ENCODE results near the gene TENT4A.
A peak's percentile ranks its signal among the peaks of the same experiment; 100 is the strongest.

TENT4A gene

GRCh38 chr5:6700685-6701355 lies 12.4 kb upstream of the TENT4A start:
- DNase-seq: no peak

GRCh38 chr5:6701491-6701890 lies 11.7 kb upstream of the TENT4A start:
- no peak for DNase-seq

GRCh38 chr5:6702633-6703032 lies 10.6 kb upstream of the TENT4A start:
- no peak for DNase-seq

GRCh38 chr5:6703806-6704205 lies 9.4 kb upstream of the TENT4A start:
- no peak for DNase-seq

- no peak for DNase-seq
Measured at GRCh38 chr5:6704361-6704851, 8.8 kb upstream of the TENT4A start.

- DNase-seq: no peak
Measured at GRCh38 chr5:6705088-6705487, 8.1 kb upstream of the TENT4A start.

GRCh38 chr5:6705959-6706358 lies 7.3 kb upstream of the TENT4A start:
- no peak for DNase-seq

- DNase-seq: no peak
Measured at GRCh38 chr5:6707852-6708251, 5.4 kb upstream of the TENT4A start.

GRCh38 chr5:6708814-6709213 lies 4.4 kb upstream of the TENT4A start:
- no peak for DNase-seq

GRCh38 chr5:6710070-6710469 lies 3.2 kb upstream of the TENT4A start:
- DNase-seq: peak; percentile 4

- DNase-seq: peak; percentile 3
Measured at GRCh38 chr5:6710551-6711318, 2.5 kb upstream of the TENT4A start.

- DNase-seq: no peak
Measured at GRCh38 chr5:6711409-6712141, 1.7 kb upstream of the TENT4A start.

GRCh38 chr5:6712142-6712576 lies 1.1 kb upstream of the TENT4A start:
- DNase-seq: peak; percentile 66

- peak; percentile 98 for DNase-seq
Measured at GRCh38 chr5:6712577-6713273, 507 bp upstream of the TENT4A start.

GRCh38 chr5:6714226-6715041 lies 1.2 kb downstream of the TENT4A start:
- peak; percentile 71 for DNase-seq

- DNase-seq: no peak
Measured at GRCh38 chr5:6715271-6715670, 2.0 kb downstream of the TENT4A start.

GRCh38 chr5:6715758-6716628 lies 2.8 kb downstream of the TENT4A start:
- peak; percentile 48 for DNase-seq

GRCh38 chr5:6716629-6717149 lies 3.5 kb downstream of the TENT4A start:
- peak; percentile 51 for DNase-seq

- DNase-seq: no peak
Measured at GRCh38 chr5:6717247-6717646, 4.0 kb downstream of the TENT4A start.

GRCh38 chr5:6717687-6718086 lies 4.5 kb downstream of the TENT4A start:
- peak; percentile 23 for DNase-seq
